CD4-positive, alpha-beta T cell treated with Interleukin-4 for 4 hours (primary cell): Measurements from ENCODE around the gene SPNS3.

Source experiments
- DNase-seq: peaks from one replicate; pipeline ENCODE4 v3.0.0-alpha.2; 2020

The SPNS3 gene

DNA sequence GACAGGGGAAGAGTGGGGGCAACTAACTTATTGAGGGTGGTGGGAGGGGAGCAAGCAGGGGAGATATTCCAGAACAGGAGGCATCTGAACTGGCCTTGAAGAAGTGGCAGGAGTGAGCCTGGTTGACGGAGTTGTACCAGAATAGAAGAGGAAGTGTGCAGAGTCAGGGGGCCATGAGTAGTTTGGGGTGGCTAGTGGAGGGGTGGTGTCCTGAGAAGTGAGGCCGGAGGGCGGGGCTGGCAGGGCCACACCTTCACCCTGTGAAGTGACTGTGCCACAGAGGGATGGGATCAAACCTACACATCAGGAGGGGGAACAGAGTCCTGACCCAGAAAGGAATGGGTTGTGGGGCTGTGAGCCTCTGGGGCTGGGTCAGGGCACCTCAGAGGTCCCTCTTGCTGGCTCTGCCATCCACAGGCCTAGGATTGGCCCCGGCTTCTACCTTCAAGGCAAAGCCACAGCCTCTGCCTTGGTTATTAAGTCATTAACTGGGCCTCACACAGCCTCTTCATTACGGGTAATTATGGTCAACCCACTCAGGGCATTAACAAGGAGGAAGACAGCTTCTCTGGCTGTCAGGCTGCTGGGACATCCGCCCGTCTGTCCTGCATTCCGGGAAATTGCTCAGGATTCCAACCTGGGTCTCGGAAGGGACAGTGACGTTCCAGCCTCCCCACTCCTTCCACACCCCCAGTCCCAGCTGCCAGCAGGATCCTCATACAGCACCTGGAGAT is 77.6 kb downstream of the SPNS3 start:
- DNase-seq = no peak

DNA sequence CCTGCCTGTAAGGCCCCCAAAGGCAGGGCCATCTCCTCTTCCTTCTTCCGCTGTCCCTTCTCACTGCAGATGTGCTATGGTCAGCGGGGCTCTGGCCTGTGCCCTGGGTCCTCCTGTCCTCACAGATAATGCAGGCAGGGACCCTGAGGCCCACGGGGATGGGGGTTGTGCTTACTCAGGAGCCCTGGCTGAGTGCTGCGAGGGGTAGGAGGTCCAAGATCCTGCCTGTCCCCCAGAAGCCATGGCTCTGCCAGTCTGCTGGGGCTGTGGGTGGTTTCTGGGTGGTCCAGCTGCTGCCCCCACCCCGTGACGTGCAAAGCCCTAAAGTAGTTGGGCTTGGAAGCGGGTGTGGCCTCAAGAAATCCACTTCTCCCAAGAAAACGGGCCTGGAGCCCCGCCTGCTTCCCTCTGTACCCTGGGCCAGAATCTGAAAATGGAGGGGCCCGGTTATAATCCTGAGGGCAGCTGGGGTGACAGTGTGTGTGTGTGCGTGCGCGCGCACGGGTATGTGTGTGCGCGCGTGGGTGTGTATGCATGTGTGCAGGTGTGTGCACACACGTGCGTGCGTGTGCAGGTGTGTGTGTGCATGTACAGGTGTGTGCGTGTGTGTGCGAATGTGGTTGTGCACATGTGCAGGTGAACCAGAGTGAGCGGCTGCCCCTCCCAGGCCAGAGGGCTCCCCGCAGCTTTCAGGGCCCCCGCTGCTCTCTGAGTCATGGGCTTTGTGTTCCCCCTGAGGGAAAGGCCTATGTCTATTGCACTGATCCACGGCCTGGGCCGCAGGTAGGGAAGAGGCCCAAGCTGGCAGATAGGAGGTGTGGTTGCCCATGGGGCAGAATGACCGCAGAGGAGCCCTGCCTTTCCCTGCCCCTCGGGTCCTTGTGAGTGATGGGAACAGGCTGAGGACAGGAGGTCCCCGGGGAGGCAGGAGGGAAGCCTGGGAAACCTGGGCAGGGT is 78.7 kb downstream of the SPNS3 start:
- DNase-seq = no peak

DNA sequence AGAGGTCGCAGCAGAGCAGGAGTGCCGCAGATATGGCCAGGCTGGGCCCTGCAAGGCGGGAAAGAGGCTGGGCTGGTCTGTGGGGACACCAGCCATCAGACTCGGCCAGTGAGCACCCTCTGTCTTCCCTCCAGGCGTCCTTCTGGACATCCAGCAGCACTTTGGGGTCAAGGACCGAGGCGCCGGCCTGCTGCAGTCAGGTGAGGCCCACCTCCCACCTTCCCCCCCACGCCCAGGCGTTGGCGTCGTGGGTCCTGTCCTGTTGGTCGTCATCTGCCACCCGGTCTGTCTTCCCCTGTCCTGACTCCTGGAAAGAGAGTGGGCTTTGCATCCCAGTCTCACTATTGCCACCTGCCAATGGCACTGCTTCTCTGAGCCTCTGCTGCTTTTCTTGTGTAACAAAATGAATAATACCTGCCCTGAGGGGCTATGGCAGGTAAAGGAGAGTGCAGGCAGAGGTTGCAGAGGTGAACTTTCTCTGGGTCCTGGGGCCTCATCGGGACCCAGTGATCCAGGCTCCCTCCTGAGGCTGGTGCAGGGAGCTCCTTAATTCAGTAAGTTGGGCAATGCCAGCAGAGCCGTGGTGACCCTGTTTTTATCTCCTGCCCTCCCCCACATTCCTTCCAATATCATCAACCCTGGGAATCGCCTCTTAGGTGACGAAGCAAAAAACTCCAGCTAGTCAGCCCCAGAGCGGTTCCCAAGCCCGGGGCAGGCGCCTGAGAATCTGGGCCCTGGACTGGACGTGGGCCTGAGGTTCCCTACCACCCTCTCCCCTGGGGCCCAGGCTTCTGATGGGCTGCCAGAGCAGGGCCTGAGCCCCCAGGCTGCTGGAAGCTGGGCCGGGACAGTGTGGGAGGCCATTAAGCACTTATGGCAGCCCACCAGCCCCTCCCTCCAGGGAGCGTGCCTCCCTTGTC is 79.6 kb downstream of the SPNS3 start:
- DNase-seq = no peak

DNA sequence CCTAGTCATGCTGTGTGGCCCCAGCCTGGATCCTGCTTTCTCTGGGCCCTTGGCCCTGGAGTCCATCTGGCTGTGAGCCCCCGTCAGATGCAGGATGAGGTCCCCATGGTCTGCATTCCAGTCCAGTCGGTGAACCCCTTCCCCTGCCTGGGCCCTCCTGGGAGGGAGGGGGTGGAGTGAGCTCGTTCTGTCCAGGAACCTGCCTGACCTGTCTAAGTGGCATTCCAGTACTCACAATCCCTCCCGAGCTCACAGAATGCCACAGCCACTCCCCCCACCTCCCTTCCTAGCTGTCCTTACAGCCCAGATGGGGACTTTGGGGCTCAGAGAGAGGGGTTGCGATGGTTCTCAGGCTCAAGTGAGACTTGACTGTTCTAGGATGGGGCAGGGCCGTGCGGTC is 80.5 kb downstream of the SPNS3 start:
- DNase-seq = no peak

DNA sequence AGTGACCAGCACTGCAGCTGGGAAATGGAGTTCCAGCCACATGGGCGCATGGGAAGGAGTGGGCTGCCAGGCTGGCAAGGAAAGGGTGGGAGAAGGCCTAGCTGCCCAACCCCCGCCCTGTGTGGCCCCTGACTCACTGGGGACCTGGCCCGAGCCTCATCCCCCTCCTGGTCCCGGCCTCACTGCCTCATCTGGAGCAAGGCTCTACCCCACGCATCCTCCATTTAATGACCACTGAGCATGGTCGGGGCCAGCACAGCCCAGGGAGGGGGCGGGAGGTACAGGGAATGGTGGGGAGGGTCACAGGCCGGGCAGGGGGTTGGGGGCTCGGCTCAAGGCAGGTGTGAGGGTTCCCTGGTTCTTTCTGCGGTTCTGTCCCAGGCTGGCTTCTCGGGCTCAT is 81.0 kb downstream of the SPNS3 start:
- DNase-seq = no peak

DNA sequence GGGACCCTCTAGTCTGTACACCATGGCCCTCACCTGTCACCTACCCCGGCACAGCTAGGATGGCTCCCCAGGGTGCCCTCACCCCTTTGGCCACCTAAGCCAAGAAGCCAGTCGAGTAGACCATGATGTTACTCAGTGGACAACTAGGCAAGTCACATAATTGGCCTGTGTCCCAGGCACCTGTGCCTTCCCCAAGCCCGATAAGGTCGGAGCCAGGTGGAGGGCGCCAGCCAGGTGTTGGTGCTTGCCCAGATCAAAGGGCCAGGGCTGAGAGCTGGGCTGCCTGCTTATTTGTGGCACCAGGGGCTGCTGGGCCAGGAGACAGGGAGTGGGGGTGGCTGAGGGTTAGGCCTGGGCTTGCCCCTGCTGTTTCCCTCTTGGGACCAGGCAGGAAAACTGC is 81.8 kb downstream of the SPNS3 start:
- no peak for DNase-seq

DNA sequence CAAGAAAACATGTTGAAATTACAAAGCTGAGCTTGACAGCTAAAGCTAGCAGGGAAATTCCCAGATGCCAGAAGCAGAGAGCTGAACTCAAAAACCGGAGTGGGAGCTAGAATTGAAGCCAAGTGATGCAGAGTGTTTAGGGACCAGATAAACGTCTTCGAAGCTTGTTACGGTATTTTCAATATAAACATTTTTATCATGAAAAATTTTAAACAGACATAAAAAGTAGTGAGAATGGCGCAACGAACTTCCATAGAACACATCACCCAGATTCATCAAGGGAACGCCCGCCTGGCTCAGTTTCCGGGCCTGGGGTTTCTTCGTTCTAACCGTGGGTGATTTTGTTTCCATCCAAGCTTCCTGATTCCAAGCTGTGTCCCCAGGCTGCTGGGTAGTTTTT is 83.0 kb downstream of the SPNS3 start:
- no peak for DNase-seq

DNA sequence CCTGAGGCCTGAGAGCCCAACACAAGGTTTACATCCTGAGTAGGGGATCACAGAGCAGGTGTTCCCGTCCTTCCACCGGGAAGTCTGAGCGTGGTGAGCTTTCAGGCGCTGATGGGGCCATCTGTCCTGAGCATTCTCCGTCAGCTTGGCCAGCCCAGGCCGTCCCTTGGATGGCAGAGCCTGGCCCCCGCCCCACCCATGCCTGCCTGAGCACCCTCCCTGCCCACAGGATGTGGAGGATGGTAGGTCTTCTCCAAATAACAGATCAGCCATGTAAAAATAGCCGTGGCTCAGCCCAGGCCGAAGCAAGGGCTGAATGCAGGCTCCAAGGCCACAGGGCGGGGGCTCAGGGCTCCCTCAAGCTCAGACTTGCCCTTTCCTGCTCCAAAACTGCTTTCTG is 85.2 kb downstream of the SPNS3 start:
- no peak for DNase-seq

DNA sequence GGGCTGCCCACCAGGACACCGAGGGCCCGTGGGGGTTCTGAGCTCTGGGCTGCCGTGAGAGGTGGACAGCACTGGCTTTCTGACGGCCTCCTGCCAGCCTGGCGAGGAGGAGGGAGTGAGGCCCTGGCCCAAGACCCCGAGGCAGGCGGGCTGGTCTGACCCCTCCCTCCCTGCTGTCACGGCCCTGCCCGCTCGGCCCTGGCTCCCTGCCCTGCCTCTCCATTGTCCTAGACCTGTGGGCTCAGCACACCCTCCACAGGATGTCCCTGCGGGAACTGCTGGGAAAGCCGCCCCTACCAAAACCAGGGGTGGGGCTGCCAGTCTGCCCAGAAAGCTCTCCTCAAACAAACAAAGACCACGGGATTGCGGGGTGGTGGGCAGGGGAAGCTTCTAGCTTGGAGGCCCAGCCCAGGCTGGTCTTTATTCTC is 85.6 kb downstream of the SPNS3 start:
- DNase-seq = no peak

DNA sequence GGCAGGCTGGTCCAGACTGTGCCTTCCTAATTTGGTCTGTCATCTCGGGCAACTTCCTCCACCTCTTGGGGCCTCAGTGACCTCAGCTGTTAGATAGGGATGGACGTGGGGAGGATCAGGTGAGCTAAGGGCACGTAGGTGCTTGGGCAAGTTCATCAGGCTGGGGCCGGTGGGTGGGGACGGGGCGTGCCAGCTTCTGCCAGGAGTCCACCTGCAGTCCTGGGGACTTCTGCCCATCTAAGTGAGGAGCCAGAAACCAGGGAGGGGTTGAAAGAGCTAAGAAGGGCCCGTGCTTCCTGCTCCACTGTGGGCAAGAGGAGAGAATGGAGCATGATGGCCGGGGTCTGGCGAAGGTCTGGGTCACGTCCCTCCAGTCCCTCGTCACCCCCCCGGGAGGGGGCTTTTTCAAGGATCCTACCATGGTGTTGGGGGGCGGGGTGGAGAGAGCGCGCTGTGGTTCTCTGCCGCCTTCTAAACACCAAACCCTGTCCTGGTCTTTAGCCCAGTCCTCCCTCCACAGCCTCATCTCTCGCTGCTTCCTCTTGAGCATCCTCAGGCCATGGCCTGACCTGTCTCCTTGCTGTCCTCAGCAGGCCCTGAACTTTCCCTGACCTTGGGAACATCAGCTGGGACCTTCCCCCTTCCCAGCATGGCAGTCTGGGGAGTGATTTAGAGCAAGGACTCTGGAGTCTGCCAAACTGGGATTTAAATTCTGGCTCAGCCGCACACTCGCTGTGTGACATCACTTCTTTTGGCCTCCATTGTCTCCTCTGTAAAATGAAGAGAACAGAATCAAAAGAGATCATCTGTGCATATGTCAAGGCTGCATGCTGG is 86.5 kb downstream of the SPNS3 start:
- DNase-seq = no peak

DNA sequence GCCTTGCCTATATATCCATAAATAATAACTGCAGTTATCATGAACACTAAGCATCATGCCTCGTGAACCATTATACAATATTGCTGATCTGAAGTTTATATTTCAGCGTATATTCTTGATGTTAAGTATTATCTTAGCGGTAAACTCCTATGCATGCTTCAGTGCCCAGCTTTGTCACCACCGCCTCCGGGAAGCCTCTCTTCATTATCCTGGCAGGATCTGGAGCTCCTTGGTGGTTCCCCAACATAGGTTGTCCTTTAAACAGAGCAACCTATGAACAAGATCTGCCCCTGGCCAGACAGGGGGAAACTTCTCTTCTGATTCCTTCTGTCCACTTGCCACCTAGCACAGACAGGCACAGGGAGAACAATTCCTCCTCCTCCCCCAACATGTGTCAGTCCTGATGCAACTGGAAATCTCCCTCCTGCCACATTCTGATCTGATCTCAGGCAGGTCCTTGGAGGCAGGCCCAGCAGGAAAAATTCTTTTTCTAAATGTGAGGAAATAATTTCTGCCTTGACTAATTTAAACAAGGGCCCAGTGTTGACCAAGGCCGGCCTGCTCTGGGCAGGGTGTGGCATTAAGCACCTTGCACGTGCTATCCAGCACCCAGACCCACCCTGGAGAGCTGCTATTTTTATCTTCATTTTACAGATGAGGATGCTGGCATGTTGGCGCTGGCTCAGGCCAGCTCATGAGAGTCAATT is 87.3 kb downstream of the SPNS3 start:
- no peak for DNase-seq

DNA sequence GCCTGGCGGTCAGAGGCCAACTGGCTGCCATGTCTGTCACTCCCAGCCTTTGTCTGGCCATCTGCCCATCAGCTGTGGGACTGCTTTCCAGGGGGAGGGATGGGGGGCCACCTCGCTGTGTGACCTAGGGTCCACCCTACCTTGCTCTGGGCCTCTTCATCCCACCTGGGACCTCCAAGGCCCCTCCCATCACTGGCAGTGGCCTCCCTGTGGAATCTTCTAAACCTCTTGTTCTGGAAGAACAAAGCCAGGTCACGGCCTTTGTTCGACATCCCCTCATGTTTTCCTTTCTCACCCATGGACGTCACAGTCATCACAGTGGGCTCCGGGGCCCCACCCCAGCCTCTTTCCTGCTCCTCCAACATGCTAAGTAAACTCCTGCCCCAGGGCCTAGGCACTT is 88.9 kb downstream of the SPNS3 start:
- no peak for DNase-seq

DNA sequence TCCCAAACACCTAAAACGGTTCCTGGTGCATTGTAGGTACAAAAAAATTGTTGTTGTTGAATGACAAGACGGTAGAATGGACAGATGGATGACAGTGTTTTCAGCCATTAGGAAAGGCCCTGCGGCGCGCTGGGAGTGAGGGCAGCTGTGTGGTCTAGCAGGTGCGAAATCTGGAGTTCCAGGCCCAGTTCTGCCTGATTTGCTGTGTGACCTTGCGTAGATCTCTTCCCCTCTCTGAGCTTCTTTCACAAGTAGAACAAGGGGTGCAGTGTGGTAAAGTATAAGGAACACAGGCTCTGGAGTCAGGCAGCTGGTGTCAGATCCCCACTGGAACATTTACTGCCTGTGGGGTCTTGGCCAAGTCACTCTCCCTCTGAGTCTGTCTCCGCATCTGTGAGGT is 90.2 kb downstream of the SPNS3 start:
- DNase-seq = no peak

DNA sequence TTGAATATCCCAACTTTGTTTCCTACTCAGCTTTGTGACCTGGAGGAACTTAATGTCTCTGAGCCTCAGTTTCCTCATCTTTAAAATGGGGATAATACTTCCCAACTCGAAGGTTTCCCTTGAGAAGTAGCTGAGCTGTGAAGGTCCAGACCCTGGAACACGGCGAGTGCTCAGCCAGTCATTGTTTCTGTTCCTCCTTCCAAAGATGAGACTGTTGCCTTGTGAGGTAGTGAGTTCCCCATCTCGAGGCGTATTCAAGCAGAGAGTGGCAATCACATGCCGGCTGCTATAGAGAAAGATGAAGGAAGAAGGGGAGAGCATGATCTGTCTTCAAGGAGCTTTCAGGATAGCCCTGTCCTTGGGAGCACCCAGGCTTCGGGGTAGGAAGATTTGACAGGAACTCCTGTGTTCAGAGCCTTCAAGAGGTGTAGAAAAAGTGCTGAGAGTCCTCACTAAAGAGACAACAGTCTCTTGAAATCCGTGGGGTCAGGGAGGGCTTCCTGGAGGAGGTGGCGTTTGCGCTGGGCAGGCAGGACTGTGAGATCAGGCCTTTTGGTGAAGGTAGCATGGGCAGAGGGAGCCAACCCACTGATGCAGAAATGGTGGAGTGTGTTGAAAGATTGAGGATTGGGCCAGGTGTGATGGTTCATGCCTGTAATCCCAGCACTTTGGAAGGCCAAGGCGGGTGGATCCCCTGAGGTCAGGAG is 92.1 kb downstream of the SPNS3 start:
- DNase-seq = no peak

DNA sequence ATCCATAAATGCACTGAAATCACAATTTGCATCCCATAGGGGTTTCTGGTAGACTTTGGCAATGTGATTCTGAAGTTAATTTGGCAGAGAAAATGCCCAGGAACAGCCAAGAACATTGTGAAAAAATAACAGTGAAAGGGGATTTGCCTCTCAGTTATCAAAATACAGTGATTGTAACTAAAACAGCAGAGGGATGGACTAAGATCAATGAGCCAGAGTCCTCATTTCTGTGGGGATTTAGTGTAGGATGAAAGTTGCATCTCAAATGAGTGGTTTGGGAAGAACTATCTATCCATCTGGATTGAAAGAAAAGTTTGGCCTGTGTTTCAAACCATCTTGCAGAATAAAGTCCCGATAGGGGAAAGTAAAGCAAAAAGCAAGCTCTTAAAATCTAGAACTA is 93.4 kb downstream of the SPNS3 start:
- DNase-seq = no peak

DNA sequence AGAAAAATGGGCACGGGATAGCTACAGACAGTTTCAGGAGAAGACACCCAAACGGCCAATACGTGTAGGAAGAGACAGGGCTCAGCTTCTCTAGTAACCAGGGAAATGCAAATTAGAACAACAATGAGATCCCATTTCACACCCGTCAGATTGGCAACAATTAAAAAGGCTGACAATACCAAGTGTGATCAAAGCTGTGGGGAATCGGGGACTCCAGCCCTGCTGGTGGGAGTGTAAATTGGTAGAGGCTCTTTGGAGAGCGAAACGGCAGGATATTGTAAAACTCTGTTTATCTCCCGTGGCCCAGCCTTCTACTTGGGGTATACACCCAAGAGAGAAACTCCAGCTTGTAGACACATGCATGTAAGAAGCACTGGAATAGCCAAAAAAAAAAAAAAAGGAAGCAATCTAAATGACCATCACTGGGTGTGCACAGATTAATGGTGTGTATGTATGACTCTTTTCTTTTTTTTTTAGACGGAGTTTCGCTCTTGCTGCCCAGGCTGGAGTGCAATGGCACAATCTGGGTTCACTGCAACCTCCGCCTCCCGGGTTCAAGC is 93.9 kb downstream of the SPNS3 start:
- no peak for DNase-seq

DNA sequence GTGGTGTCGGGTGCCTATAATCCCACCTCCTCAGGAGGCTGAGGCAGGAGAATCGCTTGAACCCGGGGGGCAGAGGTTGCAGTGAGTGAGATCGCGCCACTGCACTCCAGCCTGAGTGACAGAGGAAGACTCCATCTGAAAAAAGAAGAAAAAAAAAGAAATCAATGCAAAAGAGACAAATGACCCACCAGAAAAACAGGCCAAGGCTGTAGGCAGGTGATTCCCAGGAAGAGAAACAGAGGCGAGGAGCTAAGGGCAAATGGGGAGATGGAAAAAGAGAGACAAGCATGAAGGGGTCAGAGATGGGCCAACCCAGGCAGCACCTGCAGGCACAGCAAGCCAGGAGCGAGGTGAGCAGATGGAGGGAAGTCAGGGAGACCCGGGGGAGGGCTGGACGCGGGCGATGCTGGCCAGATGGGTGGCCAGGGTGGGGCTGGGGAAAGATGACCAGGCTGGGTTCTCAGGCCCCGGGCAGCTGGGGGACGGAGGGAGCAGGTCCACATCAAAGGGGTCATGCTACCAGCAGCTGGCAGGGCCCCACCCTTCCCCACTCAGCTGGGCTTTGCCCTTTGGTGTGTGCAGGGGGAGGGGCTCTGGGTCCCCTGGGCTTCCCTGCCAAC is 95.9 kb downstream of the SPNS3 start:
- no peak for DNase-seq

DNA sequence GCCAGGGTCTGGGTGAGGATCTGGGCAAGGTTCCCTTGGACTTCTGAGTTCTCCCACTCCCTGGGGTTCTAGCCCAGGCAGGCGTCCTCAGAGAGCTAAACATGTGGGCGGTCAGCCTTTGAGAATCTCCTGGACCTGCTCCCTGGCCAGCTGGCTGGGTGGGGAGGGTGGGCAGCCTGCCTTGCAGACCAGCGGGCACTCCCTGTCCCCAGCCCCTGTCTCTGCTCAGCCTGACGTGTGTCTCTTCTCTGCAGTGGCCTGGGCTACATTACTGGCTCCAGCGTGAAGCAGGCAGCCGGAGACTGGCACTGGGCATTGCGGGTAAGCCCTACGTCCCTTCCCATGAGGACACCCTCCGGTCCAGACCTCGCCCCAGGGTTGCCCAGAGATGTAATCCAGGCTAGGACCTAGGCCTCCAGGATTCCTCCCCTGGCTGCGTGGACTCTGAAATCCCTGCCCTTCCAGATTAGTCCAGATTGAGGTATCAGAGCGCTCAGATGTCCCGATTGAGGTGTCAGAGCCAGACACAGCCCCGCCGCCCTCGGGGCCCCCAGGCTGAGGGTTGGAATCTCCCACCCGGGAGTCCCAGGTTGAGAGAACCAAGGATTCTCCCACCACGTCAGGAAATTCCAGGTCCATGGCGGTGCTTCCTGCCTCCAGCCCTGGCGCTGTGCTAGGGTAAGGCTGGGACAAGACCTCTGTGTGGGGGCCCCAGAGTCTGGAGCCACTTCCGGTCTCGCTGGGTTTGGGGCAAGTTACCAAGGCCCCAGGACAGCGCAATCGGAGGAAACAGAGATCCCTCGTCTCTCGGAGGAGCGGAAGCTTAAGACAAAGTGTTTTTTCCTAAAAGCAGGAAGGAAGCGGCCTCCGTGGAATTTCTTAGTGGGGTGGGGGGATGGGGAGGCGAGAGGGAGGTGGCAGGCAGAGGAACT is 97.3 kb downstream of the SPNS3 start:
- no peak for DNase-seq
